Muscle layer of colon (tissue), 2 donors: Measurements from ENCODE around the gene SGMS2.
"Not testable (repeated sequence)": the region's sequence is repeated elsewhere in the genome, so short reads cannot be mapped to it uniquely, and the experiment has no call there.

Experiments used
- H3K27ac ChIP-seq: one replicate; pipeline ENCODE4 v1.7.0; 2013; ENCODE audit warnings: low read depth, mild to moderate bottlenecking, low read length, moderate library complexity
- H3K27me3 ChIP-seq, 2 donors: one replicate each; pipeline ENCODE4 v1.7.0; 2013; ENCODE audit warnings: low read length in 2 of 2, mild to moderate bottlenecking in 2 of 2; ENCODE audit not compliant: insufficient read depth in 2 of 2, control insufficient read depth in 1 of 2
- H3K36me3 ChIP-seq: one replicate; pipeline ENCODE4 v1.7.0; 2013; ENCODE audit warnings: mild to moderate bottlenecking, low read length; ENCODE audit not compliant: insufficient read depth
- H3K4me1 ChIP-seq: one replicate; pipeline ENCODE4 v1.7.0; 2013; ENCODE audit warnings: mild to moderate bottlenecking, low read length; ENCODE audit not compliant: insufficient read depth
- H3K4me3 ChIP-seq, 2 donors: one replicate each; pipeline ENCODE4 v1.7.0; 2013; ENCODE audit warnings: low read length in 2 of 2, low read depth in 1 of 2, mild to moderate bottlenecking in 1 of 2, moderate library complexity in 1 of 2
- H3K9ac ChIP-seq: one replicate; pipeline ENCODE4 v1.7.0; 2013; ENCODE audit warnings: low read length
- H3K9me3 ChIP-seq: one replicate; pipeline ENCODE4 v1.7.0; 2013; ENCODE audit warnings: mild to moderate bottlenecking, low read length
- donor health status: abdominal sarcoma.
- donor health status: Adenocarcinoma of cecum.

SGMS2 gene

DNA sequence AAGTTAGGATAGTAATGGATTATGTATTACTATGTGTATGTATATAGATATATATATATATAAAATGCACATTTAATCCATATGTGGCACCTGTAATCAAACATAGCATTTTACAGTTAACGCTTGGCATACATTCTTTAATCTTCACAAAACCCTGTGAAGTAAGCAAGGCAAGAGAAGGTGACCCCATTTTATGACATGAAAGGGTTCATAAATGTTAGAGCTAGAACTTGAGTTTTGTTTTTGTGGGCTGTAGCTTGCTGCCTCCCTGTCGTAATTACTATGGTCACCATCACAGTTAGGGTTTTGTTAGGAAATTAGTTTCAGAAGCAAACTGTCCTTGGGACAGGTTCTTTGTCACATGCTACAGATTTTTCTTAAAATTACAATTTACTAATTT, 92.8 kb downstream of the SGMS2 start:
- Histone ChIP-seq H3K4me1 (peaks cover 6% of the 10 kb centered on the region), H3K27me3 (no peaks in the 10 kb centered on the region), H3K36me3 (no peaks in the 10 kb centered on the region), H3K9me3 (peaks cover 4% of the 10 kb centered on the region), H3K9ac (no peak overlapping the region), H3K4me3 (no peak overlapping the region), H3K27ac (no peak overlapping the region)

DNA sequence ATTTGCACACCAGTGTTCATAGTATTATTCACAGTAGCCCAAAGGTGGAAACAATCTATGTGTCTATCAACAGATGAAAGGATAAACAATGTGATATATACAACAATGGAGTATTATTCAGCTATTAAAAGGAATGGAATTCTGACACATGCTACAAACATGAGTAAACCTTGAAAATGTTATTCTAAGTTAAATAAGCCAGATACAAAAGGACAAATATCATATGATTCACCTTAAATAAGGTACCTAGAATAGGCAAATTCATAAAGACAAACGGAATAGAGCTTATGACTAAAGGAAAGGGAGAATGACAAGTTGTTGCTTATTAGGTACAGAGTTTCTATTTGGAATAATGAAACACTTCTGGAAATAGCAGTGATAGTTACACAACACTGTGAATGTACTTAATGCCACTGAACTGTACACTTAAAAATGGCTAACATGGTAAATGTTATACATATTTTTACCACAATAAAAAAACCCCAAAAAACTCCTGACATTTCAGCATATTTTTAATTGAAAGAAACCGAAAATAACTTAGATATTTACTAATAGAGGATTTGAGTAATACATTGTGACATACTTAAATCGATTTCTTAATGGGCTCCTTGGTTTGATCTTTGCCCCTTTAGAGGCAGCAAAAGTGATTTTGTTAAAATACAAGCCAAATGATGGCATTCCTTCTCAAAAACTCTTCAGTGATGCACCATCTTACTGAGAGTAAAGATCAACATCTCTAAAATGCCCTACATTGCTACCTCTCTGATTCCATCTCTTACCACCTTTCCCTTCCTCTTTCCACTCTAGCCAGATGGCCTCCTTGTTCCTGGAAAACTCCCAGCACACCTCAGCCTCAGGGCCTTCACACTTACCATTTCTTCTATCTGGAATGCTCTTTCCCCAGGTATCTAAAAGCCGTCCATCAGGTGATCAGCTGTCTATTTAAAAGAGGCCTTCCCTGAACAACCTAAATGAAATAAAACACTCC, 98.0 kb downstream of the SGMS2 start:
- H3K9me3 ChIP-seq = peaks cover 4% of the 10 kb centered on the region

DNA sequence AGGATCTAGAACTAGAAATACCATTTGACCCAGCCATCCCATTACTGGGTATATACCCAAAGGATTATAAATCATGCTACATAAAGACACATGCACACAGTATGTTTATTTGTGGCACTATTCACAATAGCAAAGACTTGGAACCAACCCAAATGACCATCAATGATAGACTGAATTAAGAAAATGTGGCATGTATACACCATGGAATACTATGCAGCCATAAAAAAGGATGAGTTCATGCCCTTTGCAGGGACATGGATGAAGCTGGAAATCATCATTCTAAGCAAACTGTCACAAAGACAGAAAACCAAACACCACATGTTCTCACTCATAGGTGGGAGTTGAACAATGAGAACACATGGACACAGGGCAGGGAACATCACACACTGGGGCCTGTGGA, 101.0 kb downstream of the SGMS2 start:
- not testable (repeated sequence) for H3K4me3 ChIP-seq, H3K27ac ChIP-seq, H3K4me1 ChIP-seq, H3K36me3 ChIP-seq, H3K27me3 ChIP-seq, H3K9me3 ChIP-seq, H3K9ac ChIP-seq

More for the DNA sequence above, 98.0 kb downstream of the SGMS2 start:
- Histone ChIP-seq H3K4me1 (no peaks in the 10 kb centered on the region), H3K27me3 (no peaks in the 10 kb centered on the region), H3K4me3 (no peak overlapping the region), H3K9ac (no peak overlapping the region), H3K36me3 (no peaks in the 10 kb centered on the region), H3K27ac (no peak overlapping the region)

DNA sequence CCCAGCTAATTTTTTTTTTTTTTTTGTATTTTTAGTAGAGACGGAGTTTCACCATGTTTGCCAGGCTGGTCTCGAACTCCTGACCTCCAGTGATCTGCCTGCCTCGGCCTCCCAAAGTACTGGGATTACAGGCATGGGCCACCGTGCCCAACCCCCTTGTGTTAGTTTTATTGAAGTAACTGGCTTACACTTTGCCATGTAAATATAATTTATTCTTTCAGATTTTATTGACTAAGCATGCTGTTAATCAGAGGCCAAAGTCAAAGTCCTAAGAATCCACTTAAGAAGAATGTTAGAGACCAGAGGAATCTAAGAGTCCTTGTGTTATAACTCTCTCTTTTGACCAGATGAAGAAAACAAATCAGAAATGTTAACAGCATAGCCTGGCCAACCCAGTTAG, 102.1 kb downstream of the SGMS2 start:
- H3K27me3 ChIP-seq, H3K4me1 ChIP-seq, H3K9me3 ChIP-seq, H3K27ac ChIP-seq, H3K4me3 ChIP-seq, H3K36me3 ChIP-seq, H3K9ac ChIP-seq: not testable (repeated sequence)

DNA sequence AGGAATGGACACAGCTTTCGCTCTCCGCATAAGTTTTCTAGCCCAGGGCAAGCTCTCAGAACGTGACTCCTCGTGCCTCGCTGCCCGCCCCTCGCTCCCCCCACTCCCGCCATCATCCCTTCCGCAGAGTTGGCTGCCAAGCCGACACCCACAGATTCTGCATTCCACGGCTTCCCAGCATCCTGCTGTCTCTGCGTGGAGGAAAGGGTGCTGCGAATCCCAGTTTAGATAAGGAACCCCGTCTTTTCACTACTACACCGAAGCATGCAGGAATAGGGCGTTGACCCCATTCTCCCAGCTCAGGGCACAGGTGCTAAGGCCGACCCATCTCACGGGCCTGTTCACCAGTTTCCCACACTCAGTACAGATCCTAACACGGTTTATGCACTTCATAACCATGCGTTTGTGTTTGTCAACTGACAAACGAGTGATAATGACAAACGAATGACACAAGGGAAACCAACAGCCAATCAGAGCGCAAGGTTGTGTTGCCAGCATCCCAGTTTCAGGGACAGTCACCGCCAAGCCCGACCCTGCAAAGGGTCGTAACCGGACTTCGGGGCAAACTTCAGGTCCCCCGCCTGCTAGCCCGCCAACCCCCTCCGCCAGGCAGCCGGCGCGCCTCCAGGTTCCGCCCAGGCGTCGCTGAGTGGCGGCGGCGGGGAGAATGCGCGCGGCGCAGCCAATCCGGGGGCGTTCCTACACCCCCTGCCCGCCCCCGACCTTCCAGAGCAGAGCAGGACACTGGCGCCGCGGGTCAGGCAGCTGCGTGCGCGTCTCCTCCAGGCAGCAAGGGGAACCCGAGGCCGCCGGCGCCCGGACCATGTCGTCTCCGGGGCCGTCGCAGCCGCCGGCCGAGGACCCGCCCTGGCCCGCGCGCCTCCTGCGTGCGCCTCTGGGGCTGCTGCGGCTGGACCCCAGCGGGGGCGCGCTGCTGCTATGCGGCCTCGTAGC, 106.4 kb downstream of the SGMS2 start, which contains the start of gene CYP2U1:
TSS of gene CYP2U1 (plus strand) at position 729 of the 954 bp plus-strand sequence. CDS start at position 824, 95 bp downstream.
- Histone ChIP-seq H3K4me1 (peaks cover 9% of the 10 kb centered on the region), H3K9me3 (no peaks in the 10 kb centered on the region), H3K36me3 (no peaks in the 10 kb centered on the region), H3K27me3 (no peaks in the 10 kb centered on the region), H3K4me3 (peak within 1 kb of the TSS; percentile 76 to 86), H3K9ac (peak within 1 kb of the TSS; percentile 72), H3K27ac (peak within 1 kb of the TSS; percentile 87)

DNA sequence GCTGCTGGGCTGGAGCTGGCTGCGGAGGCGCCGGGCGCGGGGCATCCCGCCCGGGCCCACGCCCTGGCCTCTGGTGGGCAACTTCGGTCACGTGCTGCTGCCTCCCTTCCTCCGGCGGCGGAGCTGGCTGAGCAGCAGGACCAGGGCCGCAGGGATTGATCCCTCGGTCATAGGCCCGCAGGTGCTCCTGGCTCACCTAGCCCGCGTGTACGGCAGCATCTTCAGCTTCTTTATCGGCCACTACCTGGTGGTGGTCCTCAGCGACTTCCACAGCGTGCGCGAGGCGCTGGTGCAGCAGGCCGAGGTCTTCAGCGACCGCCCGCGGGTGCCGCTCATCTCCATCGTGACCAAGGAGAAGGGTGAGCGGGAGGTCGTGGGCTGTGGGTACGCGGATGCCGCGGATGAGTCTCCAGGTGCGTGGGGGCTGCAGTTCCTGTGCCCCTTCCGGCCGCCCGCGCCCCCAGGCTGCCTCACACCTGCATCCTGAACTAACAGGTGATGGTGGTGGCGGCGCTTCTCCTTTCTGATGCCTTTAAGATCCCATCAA, 107.1 kb downstream of the SGMS2 start:
- no peaks in the 10 kb centered on the region for H3K27me3 ChIP-seq
- H3K27ac ChIP-seq = peak overlapping the region; percentile 87
- peak overlapping the region; percentile 60 for H3K9ac ChIP-seq
- H3K4me1 ChIP-seq = peaks cover 9% of the 10 kb centered on the region
- H3K9me3 ChIP-seq = no peaks in the 10 kb centered on the region
- H3K4me3 ChIP-seq = peak overlapping the region; percentile 76 to 86
- H3K36me3 ChIP-seq = no peaks in the 10 kb centered on the region

DNA sequence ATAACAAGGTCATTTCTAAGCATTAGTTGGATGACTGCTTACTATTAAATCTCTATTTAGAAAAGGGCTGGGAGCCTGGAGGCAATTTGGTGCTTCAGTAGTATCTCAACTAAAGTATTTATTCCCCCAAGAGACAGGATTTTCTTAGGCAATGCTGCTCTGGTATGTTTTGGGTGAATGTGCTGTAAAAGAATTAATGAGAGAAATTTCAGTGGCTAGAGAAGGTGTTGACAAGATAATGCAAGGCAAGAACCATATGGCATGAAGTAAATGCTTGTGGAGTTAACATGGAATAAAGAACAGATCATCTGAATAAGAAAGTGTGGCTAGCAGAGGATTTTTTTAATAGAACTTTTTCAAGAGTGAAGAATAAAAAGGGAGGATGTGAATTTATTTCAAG, 110.5 kb downstream of the SGMS2 start:
- Histone ChIP-seq H3K27ac (no peak overlapping the region), H3K27me3 (no peaks in the 10 kb centered on the region), H3K4me3 (no peak overlapping the region), H3K4me1 (peaks cover 9% of the 10 kb centered on the region), H3K9ac (no peak overlapping the region), H3K9me3 (no peaks in the 10 kb centered on the region), H3K36me3 (no peaks in the 10 kb centered on the region)

DNA sequence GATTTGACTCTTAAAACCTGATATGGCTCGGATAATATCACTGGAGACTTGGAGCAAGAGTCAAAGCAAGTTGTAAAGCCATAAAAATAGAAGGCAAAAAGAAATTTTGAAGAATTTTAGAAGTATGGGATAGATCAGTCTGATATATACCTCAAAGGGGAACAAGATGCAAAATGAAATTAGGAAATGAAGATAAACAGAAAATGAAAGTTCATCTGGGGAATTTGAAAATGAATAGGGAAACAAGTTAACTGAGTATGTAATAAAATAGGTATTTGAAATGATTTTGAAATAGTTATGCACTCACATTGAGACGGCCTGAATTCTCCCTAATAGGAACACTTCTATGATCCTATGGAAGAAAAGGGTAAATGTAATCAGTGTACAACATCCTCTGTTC, 112.3 kb downstream of the SGMS2 start:
- no peak overlapping the region for H3K9ac ChIP-seq
- H3K36me3 ChIP-seq = no peaks in the 10 kb centered on the region
- no peaks in the 10 kb centered on the region for H3K9me3 ChIP-seq
- H3K4me1 ChIP-seq = peaks cover 9% of the 10 kb centered on the region
- H3K27ac ChIP-seq = no peak overlapping the region
- no peaks in the 10 kb centered on the region for H3K27me3 ChIP-seq
- H3K4me3 ChIP-seq = no peak overlapping the region

DNA sequence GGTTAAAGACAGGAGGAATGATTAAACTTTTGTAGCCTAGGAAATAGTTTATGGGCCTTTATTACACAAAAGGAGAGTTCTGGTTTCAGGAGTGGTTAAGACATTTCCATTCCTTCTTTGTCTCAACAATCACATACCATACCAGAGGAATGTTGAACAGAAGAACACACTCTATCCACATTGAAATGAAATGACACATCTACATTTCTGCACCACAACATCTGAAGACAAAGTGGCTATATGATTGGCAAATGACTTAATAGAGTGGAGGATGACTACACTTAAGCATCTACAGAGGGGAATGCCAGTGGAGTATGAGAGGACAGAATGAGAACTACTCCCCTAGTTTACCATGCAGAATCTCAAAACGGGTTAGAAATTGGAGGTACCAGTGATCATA, 114.6 kb downstream of the SGMS2 start:
- no peaks in the 10 kb centered on the region for H3K36me3 ChIP-seq

DNA sequence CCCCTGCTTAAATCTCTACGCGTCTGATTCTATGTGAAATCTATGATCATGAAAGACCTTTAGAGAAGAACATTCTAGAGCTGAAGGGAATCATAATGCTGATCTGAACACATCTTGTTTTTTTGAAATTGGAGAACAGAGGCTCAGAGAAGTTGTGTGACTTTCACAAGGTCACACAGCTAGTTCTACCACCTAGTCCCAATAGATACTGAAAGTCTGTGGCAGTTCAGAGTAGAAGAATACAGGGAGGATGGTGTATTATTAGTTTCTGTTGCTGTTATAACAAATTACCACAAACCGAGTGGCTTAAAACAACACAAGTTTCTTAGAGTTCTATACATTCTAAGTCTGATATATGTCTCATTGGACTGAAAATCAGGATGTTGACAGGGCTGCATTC, 121.1 kb downstream of the SGMS2 start:
- no peak overlapping the region for H3K9ac ChIP-seq
- H3K36me3 ChIP-seq = peaks cover 38% of the 10 kb centered on the region
- no peaks in the 10 kb centered on the region for H3K9me3 ChIP-seq
- H3K27me3 ChIP-seq = no peaks in the 10 kb centered on the region
- no peak overlapping the region for H3K4me3 ChIP-seq
- H3K27ac ChIP-seq = no peak overlapping the region
- H3K4me1 ChIP-seq = no peaks in the 10 kb centered on the region

More for the DNA sequence above, 114.6 kb downstream of the SGMS2 start:
- Histone ChIP-seq H3K27me3 (no peaks in the 10 kb centered on the region), H3K9me3 (no peaks in the 10 kb centered on the region), H3K4me3 (no peak overlapping the region), H3K4me1 (no peaks in the 10 kb centered on the region), H3K27ac (no peak overlapping the region), H3K9ac (no peak overlapping the region)
